ENCODE measurements around the gene LDLRAD3. TPM values are rescaled to one million over a fixed set of nuclear protein-coding genes. Genes with fewer than 3 reads are reported as not detected.

The LDLRAD3 gene
- total RNA-seq, 1 experiment from 2014 or later = 19.0 TPM

GRCh38 chr11:36261094-36261493 lies 317.2 kb downstream of the LDLRAD3 start:
- intact Hi-C loops (cut with micrococcal nuclease) = no loop called here
- no peak overlapping the region for H2AFZ ChIP-seq (ENCODE audit: low read depth, low read length, poor library complexity, severe bottlenecking)
- no TSS peak for BruUV-seq (replicated peaks)
- H3K4me3 ChIP-seq (replicated peaks in 1 of 2; ENCODE audit: low read depth in 1 of 2, low read length in 2 of 2) = no peak overlapping the region
- H3K4me1 ChIP-seq (ENCODE audit: control insufficient read depth in 1 of 2, insufficient read depth in 2 of 2, low read length in 2 of 2) = peaks cover 0 to 10% of the 10 kb centered on the region in 2 experiments; a peak in 1 of 4 replicates
- ChIA-PET CTCF (interaction anchor here (1.1 to 4.3 kb wide), 3 partner anchors 439 to 773 kb away, joined by 4 to 57 read pairs (median 5); no protein-coding TSS in a partner anchor), RAD21 (ENCODE audit: low non-redundant PET in 1 of 2, low total read pairs in 2 of 2, uncharacterized antibody in 2 of 2, unreplicated experiment in 2 of 2) (no interaction called here), POLR2A (no interaction called here)
- no peaks in the 10 kb centered on the region for H3K36me3 ChIP-seq (ENCODE audit: control insufficient read depth in 1 of 2, insufficient read depth in 2 of 2, low read length in 2 of 2)
- H3K27ac ChIP-seq (ENCODE audit: low read depth, low read length) = no peak overlapping the region
- no peak for TF ChIP-seq SRF (IDR thresholded peaks at IDR 0.05; ENCODE audit: low read depth)
- TF ChIP-seq CEBPB (IDR thresholded peaks at IDR 0.05; ENCODE audit: low read depth) = no peak
- no peak for TF ChIP-seq SP1 (IDR thresholded peaks at IDR 0.05; ENCODE audit: low read depth)
- TF ChIP-seq CTCF (IDR thresholded peaks at IDR 0.05 in 2 of 3, conservative IDR thresholded peaks at IDR 0.05 in 1 of 3; ENCODE audit: borderline replicate concordance in 1 of 3, insufficient read depth in 1 of 3, low read depth in 2 of 3, low read length in 2 of 3) = no peak
- TF ChIP-seq EZH2 (IDR thresholded peaks at IDR 0.05) = no peak
- TF ChIP-seq REST (IDR thresholded peaks at IDR 0.05; ENCODE audit: low read depth) = no peak
- no peaks in the 10 kb centered on the region for H3K9me3 ChIP-seq (ENCODE audit: control insufficient read depth in 1 of 2, insufficient read depth in 1 of 2, low read depth in 1 of 2, low read length in 2 of 2)
- ATAC-seq (no peak), DNase-seq (ENCODE audit: low read depth, low spot score) (no peak)
- no peak overlapping the region for H3K9ac ChIP-seq (ENCODE audit: low read length)
- no peaks in the 10 kb centered on the region for H3K79me2 ChIP-seq (ENCODE audit: insufficient read depth, low read length)
- no peaks in the 10 kb centered on the region for H3K27me3 ChIP-seq (ENCODE audit: insufficient read depth, low read length)
- no peaks in the 10 kb centered on the region for H4K20me1 ChIP-seq (ENCODE audit: insufficient read depth)
- H3K4me2 ChIP-seq (ENCODE audit: low read length) = no peak overlapping the region
- H3K9me2 ChIP-seq (ENCODE audit: insufficient read depth) = no peaks in the 10 kb centered on the region
